ENCODE data around the gene OTUD7B.
"Not testable (repeated sequence)": the region's sequence is repeated elsewhere in the genome, so short reads cannot be mapped to it uniquely, and the experiment has no call there.

Gene OTUD7B

DNA sequence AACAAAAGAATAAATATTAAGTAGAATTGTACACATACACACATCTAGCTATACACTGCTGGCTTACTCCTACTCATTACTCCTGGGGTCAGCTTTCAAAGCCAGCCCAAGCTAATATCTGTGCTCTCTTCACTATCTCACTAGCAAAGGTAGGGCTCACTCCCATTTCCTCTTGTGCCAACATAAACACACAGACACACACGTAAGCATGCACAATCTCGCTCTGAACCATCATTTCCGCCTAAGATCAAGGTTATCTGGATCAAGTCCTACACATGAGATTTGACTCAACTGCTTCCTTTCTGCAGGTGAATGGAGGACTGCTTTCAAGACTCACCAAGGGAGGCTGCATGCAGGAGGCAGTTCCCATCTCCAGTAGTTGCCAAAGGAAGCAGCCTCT lies 45.1 kb downstream of the OTUD7B start:
- Histone ChIP-seq H3K4me2 (ENCODE audit: low read length) (no peak overlapping the region), H3K79me2 (ENCODE audit: control insufficient read depth, insufficient read depth, low read length) (no peaks in the 10 kb centered on the region), H3K36me3 (ENCODE audit: control insufficient read depth, insufficient read depth, low read length) (no peaks in the 10 kb centered on the region), H3K4me1 (ENCODE audit: control insufficient read depth, low read depth, low read length) (no peaks in the 10 kb centered on the region), H3K9ac (ENCODE audit: low read length) (no peak overlapping the region), H3K27ac (ENCODE audit: low read depth, low read length) (no peak overlapping the region), H3K56ac (ENCODE audit: low read length) (no peak overlapping the region), H4K5ac (ENCODE audit: low read length) (no peak overlapping the region), H3K23ac (ENCODE audit: low read length) (no peak overlapping the region), H3K4ac (ENCODE audit: low read depth, low read length) (no peak overlapping the region), H2BK5ac (ENCODE audit: low read length) (no peak overlapping the region), H4K8ac (ENCODE audit: low read depth, low read length) (no peak overlapping the region), H3K27me3 (ENCODE audit: insufficient read depth, low read length, poor library complexity) (no peaks in the 10 kb centered on the region), H3K79me1 (ENCODE audit: low read length) (no peaks in the 10 kb centered on the region), H2BK15ac (replicated peaks; ENCODE audit: low read depth) (no peak overlapping the region), H2AK5ac (ENCODE audit: low read length) (no peak overlapping the region), H3K18ac (ENCODE audit: low read length) (no peak overlapping the region), H2BK120ac (ENCODE audit: low read depth, low read length) (no peak overlapping the region), H3K4me3 (ENCODE audit: low read length) (no peak overlapping the region)
- no CpG with 5 or more reads among the region's 3 CpGs for WGBS (ENCODE audit: extremely low coverage, insufficient coverage, low lambda C conversion rate)
- DNase-seq, result no peak

DNA sequence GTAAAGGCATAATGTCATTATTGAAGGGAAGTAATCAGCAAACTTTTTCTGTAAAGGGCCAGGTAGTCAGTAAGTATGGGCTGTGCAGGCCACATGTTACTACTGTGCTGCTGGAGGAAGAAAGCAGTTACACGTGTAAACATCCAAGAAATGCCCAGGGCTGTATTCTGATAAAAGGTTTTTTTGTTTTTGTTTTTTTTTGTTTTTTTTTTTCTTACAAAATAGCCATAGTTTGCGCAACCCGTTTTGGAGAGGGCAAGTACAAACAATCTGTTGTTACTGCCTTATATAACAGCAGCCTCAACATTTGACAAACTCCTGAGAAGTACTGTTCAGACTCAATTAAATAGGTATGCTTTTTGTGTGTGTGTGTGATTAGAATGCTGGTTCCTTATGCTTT lies 47.2 kb downstream of the OTUD7B start:
- Histone ChIP-seq H3K18ac (ENCODE audit: low read length) (no peak overlapping the region), H4K5ac (ENCODE audit: low read length) (no peak overlapping the region), H3K4me2 (ENCODE audit: low read length) (no peak overlapping the region), H3K56ac (ENCODE audit: low read length) (no peak overlapping the region), H2BK5ac (ENCODE audit: low read length) (no peak overlapping the region), H3K36me3 (ENCODE audit: control insufficient read depth, insufficient read depth, low read length) (peaks cover 3% of the 10 kb centered on the region), H3K27ac (ENCODE audit: low read depth, low read length) (no peak overlapping the region), H2AK5ac (ENCODE audit: low read length) (no peak overlapping the region), H3K9ac (ENCODE audit: low read length) (no peak overlapping the region), H3K23ac (ENCODE audit: low read length) (no peak overlapping the region), H3K79me2 (ENCODE audit: control insufficient read depth, insufficient read depth, low read length) (no peaks in the 10 kb centered on the region), H3K4me3 (ENCODE audit: low read length) (no peak overlapping the region), H4K8ac (ENCODE audit: low read depth, low read length) (no peak overlapping the region), H2BK15ac (replicated peaks; ENCODE audit: low read depth) (no peak overlapping the region), H3K79me1 (ENCODE audit: low read length) (no peaks in the 10 kb centered on the region), H3K4ac (ENCODE audit: low read depth, low read length) (no peak overlapping the region), H2BK120ac (ENCODE audit: low read depth, low read length) (no peak overlapping the region), H3K27me3 (ENCODE audit: insufficient read depth, low read length, poor library complexity) (no peaks in the 10 kb centered on the region), H3K4me1 (ENCODE audit: control insufficient read depth, low read depth, low read length) (no peaks in the 10 kb centered on the region)
- WGBS (ENCODE audit: extremely low coverage, insufficient coverage, low lambda C conversion rate), result no CpG with 5 or more reads among the region's 3 CpGs
- no peak for DNase-seq

DNA sequence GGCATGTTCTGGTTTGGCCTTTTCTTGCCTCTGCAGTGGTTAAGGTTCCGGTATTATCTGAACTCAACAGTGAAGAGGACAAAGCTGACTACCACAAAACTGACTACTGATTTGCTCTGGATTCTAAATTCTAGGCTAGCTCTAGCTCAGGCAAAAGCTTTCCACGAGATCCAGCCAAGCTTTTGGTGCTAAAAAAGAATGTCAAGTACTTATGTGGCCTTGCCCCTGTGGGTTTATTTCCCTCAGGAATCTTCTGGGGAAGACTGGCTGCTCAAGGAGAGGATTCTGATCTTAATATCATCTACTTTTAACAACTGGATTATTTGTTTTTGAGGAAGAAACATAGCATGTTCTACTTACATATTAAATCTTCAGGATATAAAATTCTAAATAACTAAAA lies 47.8 kb downstream of the OTUD7B start:
- Histone ChIP-seq H3K36me3 (ENCODE audit: control insufficient read depth, insufficient read depth, low read length) (peaks cover 3% of the 10 kb centered on the region), H2BK5ac (ENCODE audit: low read length) (no peak overlapping the region), H3K56ac (ENCODE audit: low read length) (no peak overlapping the region), H3K23ac (ENCODE audit: low read length) (no peak overlapping the region), H2BK15ac (replicated peaks; ENCODE audit: low read depth) (no peak overlapping the region), H3K27me3 (ENCODE audit: insufficient read depth, low read length, poor library complexity) (no peaks in the 10 kb centered on the region), H3K79me2 (ENCODE audit: control insufficient read depth, insufficient read depth, low read length) (no peaks in the 10 kb centered on the region), H3K9ac (ENCODE audit: low read length) (no peak overlapping the region), H3K18ac (ENCODE audit: low read length) (no peak overlapping the region), H3K4me1 (ENCODE audit: control insufficient read depth, low read depth, low read length) (no peaks in the 10 kb centered on the region), H3K4me2 (ENCODE audit: low read length) (no peak overlapping the region), H3K4ac (ENCODE audit: low read depth, low read length) (no peak overlapping the region), H4K5ac (ENCODE audit: low read length) (no peak overlapping the region), H3K4me3 (ENCODE audit: low read length) (no peak overlapping the region), H3K27ac (ENCODE audit: low read depth, low read length) (no peak overlapping the region), H4K8ac (ENCODE audit: low read depth, low read length) (no peak overlapping the region), H3K79me1 (ENCODE audit: low read length) (no peaks in the 10 kb centered on the region), H2BK120ac (ENCODE audit: low read depth, low read length) (no peak overlapping the region), H2AK5ac (ENCODE audit: low read length) (no peak overlapping the region)
- no CpG with 5 or more reads among the region's 2 CpGs for WGBS (ENCODE audit: extremely low coverage, insufficient coverage, low lambda C conversion rate)
- DNase-seq, result no peak

DNA sequence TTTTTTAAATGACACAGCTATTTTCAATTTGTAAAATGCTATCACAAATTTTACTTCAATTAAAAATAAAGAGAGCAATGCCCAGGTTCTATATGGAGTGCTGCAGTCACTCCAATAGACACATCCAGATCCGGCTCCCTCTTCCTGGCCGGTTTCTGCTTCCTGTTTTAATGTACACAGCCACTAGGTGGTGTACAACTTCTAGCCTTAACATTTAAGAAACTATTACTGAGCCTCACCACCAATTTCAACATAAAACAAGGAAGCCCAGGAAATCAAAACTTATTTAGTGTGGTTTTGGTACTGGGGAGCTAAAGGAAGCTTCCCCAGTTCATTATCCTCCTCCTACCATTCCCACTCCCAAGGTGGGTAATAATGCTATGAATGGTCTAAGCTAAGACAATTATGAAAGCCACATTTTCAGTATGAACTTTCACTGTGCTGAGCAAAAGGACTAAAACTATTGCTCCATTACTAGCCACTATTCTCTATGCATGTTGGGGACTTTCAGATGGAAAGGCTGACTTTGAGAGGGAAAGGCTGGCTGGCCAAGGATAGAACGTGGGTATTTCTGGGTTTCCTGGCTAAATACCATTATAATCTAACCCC lies 48.4 kb downstream of the OTUD7B start:
- no peaks in the 10 kb centered on the region for H3K27me3 ChIP-seq (ENCODE audit: insufficient read depth, low read length, poor library complexity)
- H3K79me2 ChIP-seq (ENCODE audit: control insufficient read depth, insufficient read depth, low read length), result no peaks in the 10 kb centered on the region
- peaks cover 3% of the 10 kb centered on the region for H3K36me3 ChIP-seq (ENCODE audit: control insufficient read depth, insufficient read depth, low read length)
- no peak overlapping the region for H3K4me3 ChIP-seq (ENCODE audit: low read length)
- WGBS (ENCODE audit: extremely low coverage, insufficient coverage, low lambda C conversion rate), result no CpG with 5 or more reads among the region's 3 CpGs
- no peak overlapping the region for H3K23ac ChIP-seq (ENCODE audit: low read length)
- no peak overlapping the region for H3K56ac ChIP-seq (ENCODE audit: low read length)
- no peak overlapping the region for H4K5ac ChIP-seq (ENCODE audit: low read length)
- no peaks in the 10 kb centered on the region for H3K79me1 ChIP-seq (ENCODE audit: low read length)
- H2BK5ac ChIP-seq (ENCODE audit: low read length), result no peak overlapping the region
- no peak overlapping the region for H3K9ac ChIP-seq (ENCODE audit: low read length)
- no peak overlapping the region for H3K18ac ChIP-seq (ENCODE audit: low read length)
- H3K27ac ChIP-seq (ENCODE audit: low read depth, low read length), result no peak overlapping the region
- no peak overlapping the region for H2BK15ac ChIP-seq (replicated peaks; ENCODE audit: low read depth)
- H3K4me1 ChIP-seq (ENCODE audit: control insufficient read depth, low read depth, low read length), result no peaks in the 10 kb centered on the region
- no peak overlapping the region for H2AK5ac ChIP-seq (ENCODE audit: low read length)
- DNase-seq, result peak; percentile 67
- no peak overlapping the region for H3K4ac ChIP-seq (ENCODE audit: low read depth, low read length)
- H3K4me2 ChIP-seq (ENCODE audit: low read length), result no peak overlapping the region
- H2BK120ac ChIP-seq (ENCODE audit: low read depth, low read length), result no peak overlapping the region
- H4K8ac ChIP-seq (ENCODE audit: low read depth, low read length), result no peak overlapping the region

DNA sequence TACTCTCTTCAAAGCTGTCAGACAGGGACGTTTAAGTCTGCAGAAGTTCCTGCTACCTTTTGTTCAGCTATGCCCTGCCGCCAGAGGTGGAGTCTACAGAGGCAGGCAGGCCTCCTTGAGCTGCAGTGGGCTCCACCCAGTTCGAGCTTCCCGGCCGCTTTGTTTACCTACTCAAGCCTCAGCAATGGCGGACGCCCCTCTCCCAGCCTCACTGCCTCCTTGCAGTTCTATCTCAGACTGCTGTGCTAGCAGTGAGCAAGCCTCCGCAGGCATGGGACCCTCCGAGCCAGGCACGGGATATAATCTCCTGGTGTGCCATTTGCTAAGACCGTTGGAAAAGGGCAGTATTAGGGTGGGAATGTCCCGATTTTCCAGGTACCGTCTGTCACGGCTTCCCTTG lies 53.0 kb downstream of the OTUD7B start:
- no CpG with 5 or more reads among the region's 14 CpGs for WGBS (ENCODE audit: extremely low coverage, insufficient coverage, low lambda C conversion rate)
- not testable (repeated sequence) for H3K4me3 ChIP-seq (ENCODE audit: low read length); H3K23ac ChIP-seq (ENCODE audit: low read length); H4K8ac ChIP-seq (ENCODE audit: low read depth, low read length); H2AK5ac ChIP-seq (ENCODE audit: low read length); H2BK120ac ChIP-seq (ENCODE audit: low read depth, low read length); H3K4me1 ChIP-seq (ENCODE audit: control insufficient read depth, low read depth, low read length); H3K27ac ChIP-seq (ENCODE audit: low read depth, low read length); H3K18ac ChIP-seq (ENCODE audit: low read length); H2BK15ac ChIP-seq (replicated peaks; ENCODE audit: low read depth); H3K79me1 ChIP-seq (ENCODE audit: low read length); H3K4ac ChIP-seq (ENCODE audit: low read depth, low read length); H3K9ac ChIP-seq (ENCODE audit: low read length); H3K36me3 ChIP-seq (ENCODE audit: control insufficient read depth, insufficient read depth, low read length); H2BK5ac ChIP-seq (ENCODE audit: low read length); H3K79me2 ChIP-seq (ENCODE audit: control insufficient read depth, insufficient read depth, low read length); H3K27me3 ChIP-seq (ENCODE audit: insufficient read depth, low read length, poor library complexity); H3K4me2 ChIP-seq (ENCODE audit: low read length); H3K56ac ChIP-seq (ENCODE audit: low read length); DNase-seq; H4K5ac ChIP-seq (ENCODE audit: low read length)

DNA sequence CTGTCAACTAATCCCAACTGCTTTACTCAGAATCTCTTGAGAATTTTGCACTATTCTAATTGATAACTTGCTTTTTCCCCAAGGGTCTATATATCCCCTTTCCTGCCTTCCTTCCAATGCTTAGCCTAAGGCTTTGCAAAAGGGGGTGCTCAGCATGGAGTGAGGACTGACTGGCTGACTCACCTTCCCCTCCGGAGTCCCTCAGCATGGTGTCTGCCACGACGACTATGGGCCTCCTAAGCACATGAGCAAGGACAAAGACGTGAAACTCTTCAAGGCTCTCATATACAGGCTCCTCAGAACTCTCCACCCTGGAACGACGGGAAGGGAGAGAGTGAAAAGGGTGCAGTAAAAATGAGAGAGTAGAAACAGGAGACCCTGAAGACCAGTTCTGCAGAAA lies 60.6 kb downstream of the OTUD7B start:
- no peaks in the 10 kb centered on the region for H3K79me2 ChIP-seq (ENCODE audit: control insufficient read depth, insufficient read depth, low read length)
- WGBS (ENCODE audit: extremely low coverage, insufficient coverage, low lambda C conversion rate), result no CpG with 5 or more reads among the region's 6 CpGs
- H3K4me3 ChIP-seq (ENCODE audit: low read length), result no peak overlapping the region
- H3K36me3 ChIP-seq (ENCODE audit: control insufficient read depth, insufficient read depth, low read length), result peaks cover 2% of the 10 kb centered on the region
- H3K4me2 ChIP-seq (ENCODE audit: low read length), result no peak overlapping the region
- H3K27me3 ChIP-seq (ENCODE audit: insufficient read depth, low read length, poor library complexity), result no peaks in the 10 kb centered on the region
- no peak overlapping the region for H4K5ac ChIP-seq (ENCODE audit: low read length)
- H3K4ac ChIP-seq (ENCODE audit: low read depth, low read length), result no peak overlapping the region
- H2BK120ac ChIP-seq (ENCODE audit: low read depth, low read length), result no peak overlapping the region
- no peak overlapping the region for H3K23ac ChIP-seq (ENCODE audit: low read length)
- H3K9ac ChIP-seq (ENCODE audit: low read length), result no peak overlapping the region
- H3K18ac ChIP-seq (ENCODE audit: low read length), result no peak overlapping the region
- H3K4me1 ChIP-seq (ENCODE audit: control insufficient read depth, low read depth, low read length), result no peaks in the 10 kb centered on the region
- H2BK15ac ChIP-seq (replicated peaks; ENCODE audit: low read depth), result no peak overlapping the region
- DNase-seq, result no peak
- H4K8ac ChIP-seq (ENCODE audit: low read depth, low read length), result no peak overlapping the region
- H3K27ac ChIP-seq (ENCODE audit: low read depth, low read length), result no peak overlapping the region
- no peak overlapping the region for H2AK5ac ChIP-seq (ENCODE audit: low read length)
- no peak overlapping the region for H2BK5ac ChIP-seq (ENCODE audit: low read length)
- no peaks in the 10 kb centered on the region for H3K79me1 ChIP-seq (ENCODE audit: low read length)
- H3K56ac ChIP-seq (ENCODE audit: low read length), result no peak overlapping the region

All from mesendoderm (in vitro differentiated cells).